HG03159 (cell line): ENCODE data around the gene FYTTD1.

Experiments
- ATAC-seq: cut with Tn5 transposase; IDR thresholded peaks from one replicate; pipeline ENCODE4 v1.9.1; 2021; ENCODE audit warnings: mild to moderate bottlenecking, moderate library complexity; ENCODE audit not compliant: unreplicated experiment

Gene FYTTD1

GRCh38 chr3:197829397-197830045, 79.8 kb downstream of the FYTTD1 start:
- no peak for ATAC-seq

DNA sequence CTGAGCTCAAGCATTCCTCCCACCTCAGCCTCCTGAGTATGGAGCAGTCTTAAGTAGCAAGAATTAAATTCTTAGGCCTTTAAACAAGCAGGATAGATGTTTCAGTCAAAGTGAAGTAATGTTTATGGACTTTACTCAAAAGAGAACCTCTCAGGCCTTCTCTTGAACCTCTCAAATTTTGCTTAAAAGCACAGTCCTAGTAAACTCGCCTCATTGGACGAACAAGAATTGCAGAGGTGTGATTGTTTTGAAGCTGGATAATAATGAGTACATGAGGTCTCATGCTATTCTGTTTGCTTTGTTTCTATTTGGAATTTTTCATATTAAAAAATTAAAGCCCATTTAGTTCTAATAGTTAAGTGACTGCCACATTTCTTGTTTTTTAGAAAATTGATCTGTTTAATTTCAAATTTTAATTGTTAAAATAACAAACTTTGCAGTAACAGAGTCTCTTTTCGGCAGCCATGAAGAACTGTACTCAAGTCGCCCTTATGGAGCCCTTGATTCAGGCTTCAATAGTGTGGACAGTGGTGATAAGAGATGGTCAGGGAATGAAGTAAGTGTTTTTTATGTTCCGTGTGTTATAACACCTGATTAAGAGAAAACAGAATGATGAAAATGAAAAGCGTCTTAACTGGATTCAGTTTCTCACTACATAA, 80.8 kb downstream of the FYTTD1 start:
- ATAC-seq = no peak

GRCh38 chr3:197830967-197831313, 81.3 kb downstream of the FYTTD1 start:
- no peak for ATAC-seq

- ATAC-seq = no peak
Measured at GRCh38 chr3:197833930-197834715, 84.4 kb downstream of the FYTTD1 start.

DNA sequence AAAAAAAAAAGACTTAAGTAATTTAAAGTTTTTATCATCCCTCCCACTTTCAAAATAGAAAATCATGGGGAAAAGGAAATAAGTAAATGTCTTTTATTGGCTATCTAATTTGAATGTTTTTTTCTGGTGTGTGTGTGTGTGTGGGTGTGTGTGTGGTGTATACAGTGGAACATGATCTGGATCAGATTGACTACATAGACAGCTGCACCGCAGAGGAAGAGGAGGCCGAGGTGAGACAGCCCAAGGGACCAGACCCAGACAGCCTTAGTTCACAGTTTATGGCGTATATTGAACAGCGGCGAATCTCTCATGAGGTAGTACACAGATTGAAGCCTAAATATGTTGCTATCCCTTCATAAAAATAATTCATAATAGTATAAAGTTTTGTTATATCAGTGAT, 85.8 kb downstream of the FYTTD1 start:
- no peak for ATAC-seq

DNA sequence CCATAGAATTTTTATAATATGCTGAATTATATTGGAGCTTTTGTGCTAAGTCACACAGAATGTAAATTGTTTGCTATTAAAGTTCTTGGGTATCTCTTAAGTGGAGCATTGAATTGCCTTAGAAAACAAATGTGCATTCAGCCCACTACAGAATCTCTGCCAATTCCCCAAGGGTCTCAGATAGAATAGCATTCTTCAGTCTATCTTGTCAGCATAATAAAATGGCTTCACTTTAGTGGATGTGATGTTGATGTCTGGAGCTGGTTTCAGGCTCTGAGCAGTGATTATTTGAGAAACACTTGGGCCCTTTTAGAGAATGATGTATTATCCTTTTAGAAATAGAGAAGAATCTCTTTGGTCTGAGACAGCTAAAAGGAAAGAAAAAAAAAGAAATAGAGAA, 86.6 kb downstream of the FYTTD1 start:
- no peak for ATAC-seq
